Stimulated activated CD4-positive, alpha-beta T cell treated with anti-CD3 and anti-CD28 coated beads, TNF-alpha, amount 100 ng/mL, for 4 hours (primary cell): Measurements from ENCODE around the gene EIF4E.
A peak's percentile ranks its signal among the peaks of the same experiment; 100 is the strongest.
"Not testable (repeated sequence)": the region's sequence is repeated elsewhere in the genome, so short reads cannot be mapped to it uniquely, and the experiment has no call there.

Experiments
- DNase-seq, 3 experiments: peaks; one replicate each; pipeline ENCODE4 v3.0.0-alpha.2; 2020; ENCODE audit warnings: low read depth in 3 of 3

Gene EIF4E

DNA sequence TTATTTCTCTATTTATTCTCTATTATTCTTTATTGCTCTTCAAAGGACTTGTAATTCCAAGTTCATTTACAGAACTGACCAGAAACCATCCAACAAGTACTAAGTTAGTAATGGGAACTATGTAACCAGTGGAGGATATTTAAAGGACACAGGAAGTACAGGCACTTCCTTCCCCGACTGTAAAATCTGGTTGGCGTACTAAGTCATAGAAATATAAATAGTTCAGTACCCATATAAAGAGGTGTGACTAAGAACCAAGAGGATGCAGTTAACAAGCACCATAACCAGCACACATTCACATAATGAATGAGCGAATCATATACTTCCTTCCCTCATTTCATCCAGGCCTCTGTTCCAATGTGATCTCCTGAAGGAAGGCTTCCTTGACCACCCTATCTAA, 3.6 kb upstream of the EIF4E start:
- no peak for DNase-seq

DNA sequence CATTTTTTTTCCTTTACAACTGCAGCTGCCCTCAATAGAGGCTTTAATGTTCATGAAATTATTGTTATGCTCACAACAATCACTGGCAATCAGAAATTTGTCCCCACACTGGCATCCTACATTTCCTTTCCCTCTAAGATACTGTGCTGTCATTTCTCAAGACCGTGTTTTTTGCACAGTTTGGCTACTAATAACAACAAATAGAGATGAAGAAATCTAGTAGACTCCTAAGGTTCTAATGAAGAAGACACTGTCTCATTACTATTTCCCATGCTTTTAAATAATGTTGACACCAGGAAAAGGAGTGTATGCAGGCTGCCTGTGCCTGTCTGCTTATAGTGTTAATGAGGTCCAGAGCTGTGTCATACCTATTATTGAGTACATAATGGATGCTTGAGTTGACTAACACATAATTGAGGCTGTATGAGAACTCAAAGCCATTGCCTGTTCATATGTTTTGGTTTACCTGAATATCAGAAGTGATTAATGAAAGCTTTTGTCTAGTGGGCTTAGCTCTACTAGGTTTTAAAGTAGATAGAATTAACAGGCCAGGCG, 1.5 kb upstream of the EIF4E start:
- no peak for DNase-seq

DNA sequence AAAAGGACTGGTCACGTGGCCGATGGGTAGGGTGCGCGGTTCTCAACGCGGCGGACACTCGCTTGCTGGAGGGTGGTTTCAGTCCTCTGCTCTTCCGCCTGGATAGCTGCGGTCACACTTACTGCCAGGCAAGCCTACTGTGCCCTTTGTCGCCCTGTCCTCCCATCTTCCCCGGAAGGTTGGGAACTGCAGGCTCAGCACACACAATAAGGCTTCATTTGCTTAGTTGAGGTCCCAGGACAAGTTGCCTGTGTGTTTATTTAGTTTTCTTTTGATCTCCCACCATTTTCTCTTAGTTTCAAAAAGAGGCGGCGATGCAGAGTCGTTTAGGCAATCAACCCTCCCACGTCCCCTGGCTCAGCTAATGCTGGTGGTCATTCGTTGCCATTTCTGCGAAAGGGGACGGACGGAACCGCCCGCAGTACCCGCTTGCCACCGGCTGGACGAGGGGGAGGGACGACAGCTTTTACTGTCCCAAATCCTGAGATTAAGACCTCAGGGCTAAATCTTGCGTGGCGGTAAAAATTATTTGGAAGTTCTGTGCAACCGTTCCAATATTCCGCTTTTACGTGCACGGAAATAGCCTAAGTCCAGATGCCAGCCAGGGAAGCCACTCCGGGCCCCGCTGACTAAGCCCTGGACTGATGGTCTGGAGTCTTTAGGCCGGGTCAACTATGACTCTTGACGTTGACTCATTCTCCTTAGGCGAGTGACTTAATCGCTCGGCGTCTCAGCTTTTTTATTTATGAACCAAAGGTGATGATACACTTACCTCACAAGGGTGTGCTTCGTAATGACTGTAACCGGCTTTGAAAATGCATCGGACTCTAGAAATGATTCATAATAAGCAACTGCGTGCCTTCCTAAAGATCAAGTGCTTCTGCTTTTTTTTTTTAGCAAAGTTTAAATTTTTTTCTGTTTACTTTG, 671 bp upstream of the EIF4E start:
- DNase-seq: peak; percentile 14 to 22 (median 20)

DNA sequence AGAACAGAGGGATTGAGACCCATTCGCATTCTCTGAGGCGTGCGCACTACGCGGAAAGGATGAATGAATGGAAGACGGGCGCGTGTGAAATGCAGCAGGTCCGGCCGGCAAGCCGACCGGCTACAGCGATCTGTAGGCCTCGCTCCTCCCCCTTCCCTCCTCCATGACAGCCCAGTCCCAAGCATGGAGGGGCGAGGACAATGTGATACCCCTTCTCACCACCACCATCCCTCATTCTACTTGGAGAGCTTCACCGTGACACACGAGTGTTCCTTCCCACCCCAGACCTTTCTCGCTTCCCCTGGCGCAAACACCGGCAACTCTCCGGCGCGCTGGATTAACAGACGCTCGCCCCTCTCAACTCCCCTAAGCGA, 815 bp downstream of the EIF4E start:
- peak; percentile 41 to 51 (median 49) for DNase-seq

DNA sequence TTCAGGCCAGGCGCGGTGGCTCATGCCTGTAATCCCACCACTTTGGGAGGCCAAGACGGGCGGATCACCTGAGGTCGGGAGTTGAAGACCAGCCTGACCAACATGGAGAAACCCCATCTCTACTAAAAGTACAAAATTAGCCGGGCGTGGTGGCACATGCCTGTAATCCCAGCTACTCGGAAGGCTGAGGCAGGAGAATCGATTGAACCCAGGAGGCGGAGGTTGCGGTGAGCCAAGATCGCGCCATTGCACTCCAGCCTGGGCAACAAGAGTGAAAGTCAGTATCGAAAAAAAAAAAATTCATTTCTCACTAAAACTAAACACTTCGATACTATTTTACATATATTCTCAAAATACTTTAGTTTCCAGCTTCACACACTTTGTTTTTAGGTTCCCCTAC, 2.7 kb downstream of the EIF4E start:
- DNase-seq: not testable (repeated sequence)

DNA sequence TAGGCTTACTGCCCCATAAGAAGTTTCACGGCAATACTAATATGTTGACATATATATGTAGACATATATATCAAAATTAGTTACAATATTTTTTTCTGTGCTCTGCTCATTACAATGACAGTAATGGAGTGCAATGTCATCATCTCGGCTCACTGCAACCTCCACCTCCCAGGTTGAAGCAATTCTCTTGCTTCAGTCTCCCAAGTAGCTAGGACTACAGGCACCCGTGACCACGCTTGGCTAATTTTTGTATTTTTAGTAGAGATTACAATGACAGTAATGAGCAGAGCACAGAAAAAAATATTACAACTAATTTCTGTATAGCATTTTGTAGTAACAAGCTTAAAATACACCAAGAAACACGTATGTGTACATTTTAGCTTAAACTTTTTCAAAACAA, 7.6 kb downstream of the EIF4E start:
- no peak for DNase-seq

DNA sequence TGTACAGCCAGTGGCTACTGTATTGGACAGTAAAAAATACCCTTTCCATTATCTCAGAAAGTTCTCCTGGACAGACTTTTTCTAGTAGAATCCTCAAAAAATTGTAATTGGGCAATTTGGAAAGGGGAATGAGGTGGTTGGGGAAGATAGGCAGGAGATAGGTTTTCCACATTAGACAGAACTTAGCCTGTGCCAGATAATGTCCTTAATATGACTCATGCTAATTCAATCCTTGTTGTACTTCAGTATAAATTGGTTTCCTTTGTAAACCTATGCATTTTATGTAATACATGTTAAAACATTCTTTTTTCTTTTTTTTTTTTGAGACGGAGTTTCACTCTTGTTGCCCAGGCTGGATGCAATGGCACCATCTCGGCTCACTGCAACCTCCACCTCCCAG, 8.9 kb downstream of the EIF4E start:
- DNase-seq: no peak

DNA sequence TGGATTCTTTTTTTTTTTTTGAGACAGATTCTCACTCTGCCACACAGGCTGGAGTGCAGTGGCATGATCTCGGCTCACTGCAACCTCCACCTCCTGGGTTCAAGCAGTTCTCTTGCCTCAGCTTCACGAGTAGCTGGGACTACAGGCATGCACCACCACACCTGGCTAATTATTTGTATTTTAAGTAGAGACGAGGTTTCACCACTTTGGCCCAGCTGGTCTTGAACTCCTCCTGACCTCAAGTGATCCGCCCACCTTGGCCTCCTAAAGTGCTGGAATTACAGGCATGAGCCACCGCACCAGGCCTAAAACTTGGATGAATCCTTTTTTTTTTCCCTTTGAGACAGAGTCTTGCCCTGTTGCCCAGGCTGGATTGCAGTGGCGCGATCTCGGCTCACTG, 18.2 kb downstream of the EIF4E start:
- not testable (repeated sequence) for DNase-seq

DNA sequence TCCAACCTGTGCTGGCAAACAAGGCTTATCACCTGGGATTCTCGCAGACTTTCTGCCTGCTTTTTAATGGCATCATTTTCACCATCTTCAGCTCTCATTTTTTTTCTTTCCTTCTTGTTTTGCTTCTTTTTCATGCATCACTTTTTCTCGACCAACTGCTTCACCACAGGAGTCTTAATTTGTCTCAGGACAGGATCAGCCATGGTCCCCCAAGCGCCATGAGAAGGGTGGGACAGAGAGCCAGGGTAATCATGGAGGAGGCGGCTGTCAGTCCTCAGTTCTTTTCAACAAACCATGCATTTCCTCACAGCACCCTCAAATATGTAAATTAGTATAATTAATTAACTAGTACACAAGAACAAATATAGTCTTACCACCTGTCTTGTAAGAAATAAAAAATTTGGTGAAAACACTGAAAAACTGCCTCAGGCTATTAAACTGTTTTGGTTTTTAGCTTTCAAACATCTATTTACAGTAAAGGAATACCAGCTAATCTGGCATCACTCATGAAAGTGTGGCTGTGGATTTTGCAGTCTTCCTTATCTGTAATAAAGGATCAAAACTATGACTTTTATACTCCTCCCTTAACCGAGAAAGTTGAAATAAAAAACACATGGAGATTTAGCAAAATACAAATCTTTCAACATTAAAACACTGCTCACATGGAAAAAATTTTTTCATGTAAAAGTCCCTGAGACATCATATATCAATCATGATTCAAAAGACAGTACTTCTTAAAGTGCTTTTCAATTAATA, 19.1 kb downstream of the EIF4E start:
- DNase-seq: no peak

DNA sequence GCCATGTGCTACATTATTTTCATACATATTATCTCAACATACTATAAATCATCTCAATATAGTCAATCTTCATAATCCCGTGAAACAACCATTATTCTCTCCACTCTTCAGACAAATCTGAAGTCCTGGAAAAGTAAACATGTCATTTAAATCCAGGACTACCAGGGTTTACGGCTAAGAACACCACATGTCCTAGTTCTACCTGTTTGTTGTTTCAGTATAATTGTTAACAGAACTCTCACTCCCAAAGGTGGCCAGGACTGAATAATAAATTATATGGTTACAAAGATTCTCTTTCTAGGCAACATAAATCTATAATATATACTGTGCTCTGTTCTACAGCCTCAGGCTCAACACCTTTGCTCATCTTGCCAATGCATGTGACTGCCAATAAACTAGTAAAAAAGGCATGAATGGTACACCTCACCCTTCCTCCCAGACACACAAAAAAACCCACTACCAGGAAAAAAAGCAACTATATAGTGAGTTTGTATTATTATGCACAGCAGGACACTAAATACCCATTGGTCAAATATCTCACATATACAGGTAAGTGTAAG, 20.1 kb downstream of the EIF4E start:
- no peak for DNase-seq

DNA sequence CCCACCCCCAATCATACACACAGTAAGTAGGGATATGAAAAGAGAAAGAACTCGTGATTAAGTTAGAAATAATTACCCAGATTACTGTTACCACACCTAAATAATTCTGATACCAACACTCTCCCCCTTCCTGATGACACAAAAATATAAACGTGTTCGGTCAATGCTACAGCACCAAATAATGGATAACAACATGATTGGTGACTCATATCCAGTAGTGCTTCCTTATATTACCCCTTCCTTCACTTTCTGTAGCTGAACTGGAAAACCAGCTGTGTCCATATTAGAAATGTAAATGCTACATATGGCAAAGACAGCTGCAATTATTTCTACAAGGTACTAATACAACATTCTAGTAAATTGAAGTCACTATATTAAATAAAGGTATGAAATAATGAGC, 20.8 kb downstream of the EIF4E start:
- no peak for DNase-seq

DNA sequence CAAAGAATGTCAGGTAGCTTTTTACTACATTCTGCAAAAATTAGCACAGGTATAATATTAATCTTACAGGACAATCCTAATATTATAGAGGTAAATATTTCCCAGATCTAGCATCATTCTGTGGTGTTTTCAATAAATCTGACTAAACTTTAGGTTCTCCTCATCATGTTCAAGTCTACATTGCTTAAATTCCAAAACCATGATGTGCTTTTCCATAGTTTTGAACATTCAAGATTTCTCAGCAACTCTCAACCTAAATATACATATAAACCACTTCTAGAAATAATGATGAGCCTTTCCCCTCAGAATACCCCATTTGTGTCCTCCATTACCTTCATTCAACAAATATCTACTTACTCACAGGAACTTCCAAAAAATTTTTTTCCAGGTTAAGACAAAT, 23.1 kb downstream of the EIF4E start:
- DNase-seq: no peak

DNA sequence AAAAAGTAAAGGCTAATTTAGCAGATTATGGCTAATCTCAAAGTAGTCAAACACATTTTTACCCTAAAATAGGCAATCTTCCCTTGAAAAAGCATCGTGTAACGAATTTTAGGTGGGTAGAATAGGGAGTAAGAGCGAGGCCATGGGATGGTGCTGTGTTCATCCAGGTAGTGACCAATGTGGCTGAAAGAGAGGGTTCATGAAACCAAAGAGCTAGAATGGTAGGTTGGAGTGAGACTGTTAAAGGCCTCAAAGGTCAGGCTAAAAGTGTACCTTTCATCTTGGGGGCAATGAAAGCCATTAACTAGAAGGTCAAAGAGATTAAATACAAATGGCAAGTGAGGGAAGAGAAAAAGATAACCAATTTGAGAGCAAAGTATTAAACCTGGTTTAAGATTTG, 23.6 kb downstream of the EIF4E start:
- no peak for DNase-seq

DNA sequence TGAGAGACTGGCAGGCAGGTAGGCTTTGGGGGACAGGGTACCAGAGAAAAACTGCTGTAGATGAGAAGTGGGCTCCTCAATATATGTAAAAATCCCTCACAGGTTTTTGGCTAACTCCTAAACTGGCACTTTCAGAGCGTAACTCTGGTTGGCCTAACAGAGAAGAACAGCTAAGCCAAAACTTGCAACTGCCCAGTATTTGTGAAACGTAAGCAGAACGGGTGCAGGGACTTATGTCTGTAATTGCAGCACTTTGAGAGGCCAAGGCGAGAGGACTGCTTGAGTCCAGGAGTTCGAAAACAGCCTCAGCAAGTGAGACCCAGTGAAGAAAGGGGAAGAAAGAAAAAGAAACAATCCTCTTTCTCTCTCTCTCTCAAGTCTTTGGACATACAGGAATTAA, 25.0 kb downstream of the EIF4E start:
- no peak for DNase-seq

DNA sequence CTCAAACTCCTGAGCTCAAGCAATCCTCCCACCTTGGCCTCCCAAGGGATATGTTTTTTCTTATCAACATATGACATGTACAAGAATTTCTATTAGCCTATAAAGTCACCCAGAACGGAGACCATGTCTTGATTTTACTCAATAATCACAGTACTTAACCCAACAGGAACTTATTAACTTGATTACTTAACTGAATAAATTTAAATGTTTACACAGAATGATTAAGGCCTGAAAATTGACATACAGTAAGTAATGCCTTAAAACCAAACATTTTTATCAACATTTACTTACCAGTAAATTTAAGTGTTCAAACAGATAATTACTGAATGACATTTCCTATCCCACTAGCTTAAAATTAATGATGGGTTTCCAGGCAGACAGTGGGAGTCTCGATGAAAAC, 25.4 kb downstream of the EIF4E start:
- DNase-seq: no peak

DNA sequence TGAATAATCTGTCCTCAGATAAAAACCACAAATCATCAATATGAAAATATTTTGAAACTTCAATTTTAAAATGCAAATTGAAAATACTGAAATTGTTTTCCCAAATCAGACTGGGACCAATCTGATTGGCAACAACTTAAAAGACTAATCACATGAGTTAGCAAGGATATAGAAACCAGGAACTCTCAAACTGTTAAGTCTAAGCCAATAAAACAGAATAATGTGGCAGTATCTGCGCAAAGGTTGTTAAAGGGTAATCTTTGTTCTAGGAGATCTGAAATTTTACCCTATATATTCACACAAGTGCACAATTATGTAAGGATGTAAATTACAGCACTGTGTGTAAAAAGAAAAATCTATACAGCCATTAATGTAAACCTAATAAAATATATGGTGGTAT, 29.7 kb downstream of the EIF4E start:
- no peak for DNase-seq

DNA sequence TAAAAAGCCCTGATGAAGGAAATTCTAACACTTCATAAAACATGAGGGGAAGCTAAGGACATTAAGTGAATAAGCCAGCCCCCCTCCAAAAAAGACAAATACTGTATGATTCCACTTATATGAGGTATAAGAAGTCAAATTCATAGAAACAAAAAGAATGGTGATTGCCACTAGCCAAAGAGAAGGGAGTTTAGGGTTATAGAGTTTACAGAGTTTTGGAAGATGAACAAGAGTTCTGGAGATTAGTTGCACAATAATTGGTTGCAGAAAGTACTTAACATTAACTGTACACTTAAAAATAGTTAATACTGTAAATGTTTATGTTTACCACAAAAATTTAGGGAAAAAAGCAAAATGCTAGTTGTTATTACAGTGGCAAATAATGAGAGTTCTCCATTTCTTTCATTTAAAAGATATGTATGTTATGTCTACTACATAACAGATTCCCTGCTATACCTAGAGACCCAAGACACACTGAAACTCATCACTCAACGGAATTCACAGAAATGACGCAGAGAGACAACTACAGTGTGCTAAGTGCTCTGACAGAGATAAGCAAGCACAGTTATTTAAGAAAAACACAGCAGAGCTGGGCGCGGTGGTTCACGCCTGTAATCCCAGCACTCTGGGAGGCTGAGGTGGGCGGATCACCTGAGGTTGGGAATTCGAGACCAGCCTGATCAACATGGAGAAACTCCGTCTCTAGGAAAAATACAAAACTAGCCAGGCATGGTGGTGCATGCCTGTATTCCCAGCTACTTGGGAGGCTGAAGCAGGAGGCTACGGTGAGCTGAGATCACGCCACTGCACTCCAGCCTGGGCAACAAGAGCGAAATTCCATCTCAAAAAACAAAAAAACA, 37.2 kb downstream of the EIF4E start:
- no peak for DNase-seq

DNA sequence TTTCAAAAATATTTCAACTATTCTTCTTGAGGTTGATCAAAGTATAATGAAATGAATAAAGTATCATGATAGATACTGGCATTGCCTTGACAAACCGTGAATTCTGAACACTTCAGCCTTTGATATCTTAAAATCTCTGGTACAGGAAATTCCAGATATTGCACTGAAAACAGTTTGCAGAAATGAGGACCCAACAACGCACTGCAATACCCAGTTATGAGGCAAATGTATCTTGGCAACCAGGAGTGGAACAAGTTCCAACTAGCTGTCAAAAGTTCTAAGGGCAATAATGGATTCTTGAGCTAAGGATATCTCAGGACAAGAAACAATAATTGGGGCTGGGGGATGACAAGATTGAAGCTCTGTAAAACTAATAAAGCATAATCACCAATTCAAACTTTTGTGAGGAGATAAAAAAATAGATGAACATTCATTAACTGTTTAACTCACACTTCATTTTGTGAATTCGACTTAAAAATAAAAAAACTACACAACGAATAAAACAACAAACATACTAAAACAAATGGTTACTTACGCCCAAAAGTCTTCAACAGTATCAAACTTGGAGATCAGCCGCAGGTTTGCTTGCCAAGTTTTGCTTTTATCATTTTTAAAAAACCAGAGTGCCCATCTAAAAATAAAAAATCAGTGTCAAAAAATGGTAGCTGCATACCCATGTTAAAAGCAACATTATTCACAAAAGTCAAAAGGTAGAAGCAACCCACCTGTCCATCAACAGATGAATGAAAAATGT, 38.1 kb downstream of the EIF4E start:
- DNase-seq: no peak

DNA sequence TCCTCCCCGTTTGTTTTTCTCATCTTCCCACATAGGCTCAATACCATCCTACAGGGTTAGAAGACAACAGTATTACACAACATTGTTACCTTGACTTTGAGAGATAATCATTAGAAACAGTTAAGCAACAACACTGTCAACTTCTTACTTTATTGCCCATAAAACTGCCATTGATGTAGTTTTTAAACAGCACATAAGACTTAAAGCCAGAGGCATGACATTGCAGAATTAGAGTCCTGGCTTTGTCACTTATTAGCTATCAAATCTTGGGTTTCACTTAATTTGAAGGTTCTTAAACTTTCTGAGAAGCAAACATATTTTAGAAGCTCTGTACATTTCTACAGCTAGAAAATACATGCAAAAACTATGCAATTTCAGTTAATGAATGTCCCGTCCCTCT, 41.8 kb downstream of the EIF4E start:
- DNase-seq: no peak

DNA sequence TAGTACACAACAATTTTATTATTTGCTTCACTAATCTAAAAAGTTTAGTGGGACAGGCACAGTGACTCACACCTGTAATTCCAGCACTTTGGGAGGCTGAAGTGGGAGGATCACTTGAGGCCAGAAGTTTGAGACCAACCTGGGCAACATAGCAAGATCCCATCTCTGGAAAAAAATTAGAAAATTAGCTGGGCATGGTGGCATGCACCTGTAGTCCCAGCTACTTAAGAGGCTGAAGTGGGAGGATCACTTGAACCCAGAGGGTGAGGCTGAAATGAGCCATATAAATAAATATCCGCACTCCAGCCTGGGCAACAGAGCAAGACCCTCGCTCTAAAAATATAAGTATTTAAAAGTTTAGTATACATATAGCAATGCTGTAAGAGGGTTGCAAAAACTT, 42.6 kb downstream of the EIF4E start:
- DNase-seq: not testable (repeated sequence)

DNA sequence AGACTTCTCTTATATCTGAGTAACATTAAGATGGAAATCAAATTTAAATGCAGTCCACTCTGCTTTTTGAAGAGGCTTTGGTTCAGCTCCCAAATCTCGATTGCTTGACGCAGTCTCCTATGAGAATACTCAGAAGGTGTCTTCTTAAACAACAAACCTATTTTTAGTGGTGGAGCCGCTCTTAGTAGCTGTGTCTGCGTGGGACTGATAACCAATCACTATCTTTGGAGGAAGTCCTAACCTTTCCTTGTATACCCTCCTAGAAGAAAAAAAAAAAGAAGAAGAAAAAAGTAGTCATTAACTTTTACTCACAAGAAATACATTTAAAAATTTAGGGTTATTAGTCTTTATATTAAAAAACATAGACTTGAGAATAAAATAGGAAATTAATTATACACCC, 48.0 kb downstream of the EIF4E start:
- not testable (repeated sequence) for DNase-seq
